GM06990 (cell line): ENCODE data around the gene HIP1.
"Not testable (repeated sequence)": the region's sequence is repeated elsewhere in the genome, so short reads cannot be mapped to it uniquely, and the experiment has no call there.

Experiments
- DNase-seq: peaks from one replicate; pipeline ENCODE4 v3.0.0-alpha.2; 2011; ENCODE audit not compliant: insufficient read length; ENCODE audit errors: extremely low read depth
- H3K27me3 ChIP-seq: replicated peaks from 2 replicates; pipeline ENCODE4 v1.6.0; 2011; ENCODE audit warnings: low read length; ENCODE audit not compliant: control insufficient read depth, insufficient read depth
- H3K36me3 ChIP-seq: 2 replicates; pipeline ENCODE4 v1.5.1; 2011; ENCODE audit warnings: low read length; ENCODE audit not compliant: control insufficient read depth, insufficient read depth
- H3K4me3 ChIP-seq: replicated peaks from 2 replicates; pipeline ENCODE4 v1.5.1; 2011; ENCODE audit warnings: low read depth, mild to moderate bottlenecking, control low read depth, low read length
- CTCF ChIP-seq: IDR thresholded peaks from 2 replicates; pipeline ENCODE4 v1.5.1; 2011; ENCODE audit warnings: low read length, control low read depth, mild to moderate bottlenecking, inconsistent platforms; ENCODE audit not compliant: insufficient read depth, poor library complexity, severe bottlenecking

Gene HIP1

GRCh38 chr7:75601539-75601938 lies 137.2 kb downstream of the HIP1 start:
- H3K36me3 ChIP-seq, result no peaks in the 10 kb centered on the region
- no peak for DNase-seq
- no peaks in the 10 kb centered on the region for H3K27me3 ChIP-seq
- no peak for TF ChIP-seq CTCF
- H3K4me3 ChIP-seq, result no peak overlapping the region

- not testable (repeated sequence) for H3K27me3 ChIP-seq, H3K36me3 ChIP-seq, DNase-seq, H3K4me3 ChIP-seq
Observed at GRCh38 chr7:75600748-75601147, 138.0 kb downstream of the HIP1 start.

GRCh38 chr7:75599244-75599781 lies 139.4 kb downstream of the HIP1 start:
- no peaks in the 10 kb centered on the region for H3K27me3 ChIP-seq
- no peak for TF ChIP-seq CTCF
- H3K4me3 ChIP-seq, result no peak overlapping the region
- no peak for DNase-seq
- no peaks in the 10 kb centered on the region for H3K36me3 ChIP-seq

GRCh38 chr7:75596727-75597614 lies 141.8 kb downstream of the HIP1 start:
- Histone ChIP-seq H3K36me3 (no peaks in the 10 kb centered on the region), H3K27me3 (no peaks in the 10 kb centered on the region), H3K4me3 (no peak overlapping the region)
- DNase-seq, result peak; percentile 70
- no peak for TF ChIP-seq CTCF

GRCh38 chr7:75595766-75596165 lies 143.0 kb downstream of the HIP1 start:
- Histone ChIP-seq H3K4me3 (no peak overlapping the region), H3K36me3 (no peaks in the 10 kb centered on the region), H3K27me3 (no peaks in the 10 kb centered on the region)
- DNase-seq, result no peak
- no peak for TF ChIP-seq CTCF

- not testable (repeated sequence) for H3K27me3 ChIP-seq, DNase-seq, H3K36me3 ChIP-seq, H3K4me3 ChIP-seq
Observed at GRCh38 chr7:75593500-75594184, 145.1 kb downstream of the HIP1 start.
